Thyroid gland (tissue), 4 donors: ENCODE measurements around the gene GARS1.

Source experiments
- POLR2A ChIP-seq, 2 donors: fragments of 450-650 bp; IDR thresholded peaks; one replicate each; pipeline ENCODE4 v1.6.1; 2017; ENCODE audit warnings: antibody characterized with exemption in 2 of 2, mild to moderate bottlenecking in 2 of 2, moderate library complexity in 1 of 2
- TF ChIP-seq, protein P1 (sequence below), 6 experiments: fragments of 200-600 bp in 3 of 6; fragments of 450-650 bp in 3 of 6; sonication (generic) in 3 of 6; IDR thresholded peaks; one replicate each; pipeline ENCODE4 v1.5.1; 2016 to 2019; ENCODE audit warnings: antibody characterized with exemption in 6 of 6, mild to moderate bottlenecking in 2 of 6, inconsistent platforms in 1 of 6, moderate library complexity in 1 of 6

DNA sequence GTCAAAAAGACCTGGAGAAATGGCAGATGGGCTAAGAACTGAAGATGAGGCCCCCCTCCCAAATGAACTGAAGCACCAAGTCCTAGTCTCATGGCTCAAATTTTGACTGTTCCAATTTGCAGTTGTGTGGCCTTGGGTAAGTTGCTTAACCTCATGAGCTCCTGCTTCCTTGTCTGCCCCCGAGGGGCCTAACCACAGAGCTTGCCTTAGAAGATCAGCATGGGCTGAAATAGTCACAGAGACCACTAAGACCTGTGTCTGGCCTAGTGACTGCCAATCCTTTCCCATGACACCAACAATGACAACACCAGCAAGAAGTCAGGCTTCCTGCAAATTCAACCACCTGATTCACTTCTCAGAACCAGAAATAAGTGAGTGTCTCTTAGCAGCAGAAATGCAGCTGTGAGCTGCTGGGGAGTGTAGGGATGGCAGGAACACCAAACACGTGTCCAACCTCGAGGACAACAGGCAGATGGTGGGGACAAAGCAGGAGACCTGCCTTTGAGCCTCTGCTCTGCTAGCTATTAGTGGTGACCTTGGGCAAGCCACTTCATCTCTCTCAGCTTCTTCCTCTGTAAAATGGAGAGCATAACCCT, 63.9 kb downstream of the GARS1 start:
- TF ChIP-seq, protein P1, sequence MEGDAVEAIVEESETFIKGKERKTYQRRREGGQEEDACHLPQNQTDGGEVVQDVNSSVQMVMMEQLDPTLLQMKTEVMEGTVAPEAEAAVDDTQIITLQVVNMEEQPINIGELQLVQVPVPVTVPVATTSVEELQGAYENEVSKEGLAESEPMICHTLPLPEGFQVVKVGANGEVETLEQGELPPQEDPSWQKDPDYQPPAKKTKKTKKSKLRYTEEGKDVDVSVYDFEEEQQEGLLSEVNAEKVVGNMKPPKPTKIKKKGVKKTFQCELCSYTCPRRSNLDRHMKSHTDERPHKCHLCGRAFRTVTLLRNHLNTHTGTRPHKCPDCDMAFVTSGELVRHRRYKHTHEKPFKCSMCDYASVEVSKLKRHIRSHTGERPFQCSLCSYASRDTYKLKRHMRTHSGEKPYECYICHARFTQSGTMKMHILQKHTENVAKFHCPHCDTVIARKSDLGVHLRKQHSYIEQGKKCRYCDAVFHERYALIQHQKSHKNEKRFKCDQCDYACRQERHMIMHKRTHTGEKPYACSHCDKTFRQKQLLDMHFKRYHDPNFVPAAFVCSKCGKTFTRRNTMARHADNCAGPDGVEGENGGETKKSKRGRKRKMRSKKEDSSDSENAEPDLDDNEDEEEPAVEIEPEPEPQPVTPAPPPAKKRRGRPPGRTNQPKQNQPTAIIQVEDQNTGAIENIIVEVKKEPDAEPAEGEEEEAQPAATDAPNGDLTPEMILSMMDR (IDR thresholded peaks at IDR 0.05) = no peak
- no peak for TF ChIP-seq POLR2A (IDR thresholded peaks at IDR 0.05)
